GM12873 (cell line): ENCODE data around the gene RAI1.

Experiments
- CTCF ChIP-seq: IDR thresholded peaks from 2 replicates; pipeline ENCODE4 v1.5.1; 2012; ENCODE audit warnings: low read depth, mild to moderate bottlenecking, moderate library complexity, low read length, control low read depth; ENCODE audit not compliant: insufficient read depth; ENCODE audit errors: missing control alignments

Gene RAI1

DNA sequence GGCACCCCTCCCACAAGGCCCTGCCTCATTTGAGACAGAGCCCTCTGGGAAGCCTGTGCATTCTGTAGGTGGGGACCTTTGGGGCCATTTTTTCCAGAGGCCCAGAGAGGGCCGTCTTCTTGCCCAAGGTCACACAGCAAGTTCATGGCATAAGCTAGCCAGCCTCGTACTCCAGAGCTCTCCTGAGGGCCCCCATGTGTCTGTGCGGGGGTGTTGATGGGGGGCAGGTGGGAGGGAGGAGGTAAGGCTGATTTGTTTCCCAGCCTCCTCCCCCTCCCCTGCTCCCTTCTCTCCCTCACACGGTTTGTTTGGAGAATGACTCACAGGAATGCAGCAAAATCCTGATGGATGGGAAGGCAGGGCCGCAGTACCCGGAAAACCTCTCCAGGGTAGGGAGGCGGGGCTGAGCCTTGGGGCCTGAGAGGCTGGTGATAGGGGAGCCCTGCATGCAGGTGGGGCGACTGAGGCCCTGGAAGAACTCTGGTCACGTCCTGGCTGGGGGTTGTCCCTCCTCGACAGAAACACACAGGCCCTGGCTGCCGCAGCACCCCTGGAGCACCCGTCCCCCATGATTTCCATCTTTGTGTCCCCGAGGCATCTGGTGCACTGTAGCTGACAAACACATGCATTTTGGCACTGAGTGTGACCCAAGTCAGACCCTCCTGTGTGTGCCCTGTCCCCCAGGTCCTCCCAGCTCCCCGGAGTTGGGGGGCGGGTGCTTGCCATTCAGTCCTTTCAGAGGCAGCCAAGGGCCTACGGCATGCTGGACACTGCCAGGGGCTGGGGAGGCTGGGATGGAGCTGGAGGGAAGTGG, 29.7 kb downstream of the RAI1 start:
- no peak for TF ChIP-seq CTCF

GRCh38 chr17:17711641-17712162, 30.4 kb downstream of the RAI1 start:
- no peak for TF ChIP-seq CTCF

DNA sequence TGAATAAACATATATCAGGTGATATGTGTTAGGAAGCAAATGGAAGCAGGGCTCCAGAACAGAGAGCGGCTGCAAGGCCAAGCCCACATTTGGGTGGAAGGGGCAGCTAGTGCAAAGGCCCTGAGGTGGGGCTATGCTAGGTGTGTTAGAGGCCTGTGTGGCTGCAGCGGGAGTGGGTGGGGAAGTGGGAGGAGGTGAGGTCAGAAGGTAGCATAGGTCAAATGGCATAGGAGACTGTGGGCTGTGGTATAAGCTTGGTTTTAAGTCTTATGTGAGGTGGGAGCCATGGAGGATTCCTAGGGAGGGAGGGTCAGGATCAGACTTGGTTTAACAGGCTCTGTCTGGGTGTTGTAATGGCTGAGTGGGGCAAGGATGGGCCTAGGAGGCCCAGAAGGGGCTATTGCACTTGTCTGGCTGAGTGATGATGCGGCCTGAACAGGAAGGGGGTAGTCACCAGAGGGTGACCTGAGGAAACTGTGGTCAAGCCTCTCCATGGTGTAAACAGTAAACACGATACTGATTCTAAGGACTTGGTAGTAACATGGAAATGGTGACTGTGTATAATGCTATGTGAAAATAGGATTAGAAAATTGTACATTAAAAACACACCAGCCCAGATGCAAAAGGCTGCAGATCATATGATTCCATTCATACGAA, 31.1 kb downstream of the RAI1 start:
- TF ChIP-seq CTCF = no peak

DNA sequence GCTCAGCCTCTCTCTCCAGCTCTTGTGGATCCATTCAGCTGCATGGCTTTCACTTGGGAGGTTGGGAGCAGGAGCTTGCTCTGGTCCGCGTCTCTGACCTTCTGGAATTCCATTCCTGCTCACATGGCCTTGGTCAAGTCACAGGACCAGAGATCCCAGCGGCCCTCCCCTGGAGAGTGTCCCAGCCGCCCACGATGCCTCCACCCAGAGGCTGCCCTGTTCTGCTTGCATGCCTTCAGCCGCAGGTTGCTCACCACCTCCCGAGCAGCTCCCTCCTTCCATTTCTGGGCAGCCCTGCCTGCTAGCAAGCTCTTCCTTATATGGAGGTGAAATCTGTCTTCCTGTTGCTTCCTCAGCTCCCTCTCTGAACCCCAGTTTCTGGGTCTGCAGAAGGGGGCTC, 32.6 kb downstream of the RAI1 start:
- TF ChIP-seq CTCF = no peak

DNA sequence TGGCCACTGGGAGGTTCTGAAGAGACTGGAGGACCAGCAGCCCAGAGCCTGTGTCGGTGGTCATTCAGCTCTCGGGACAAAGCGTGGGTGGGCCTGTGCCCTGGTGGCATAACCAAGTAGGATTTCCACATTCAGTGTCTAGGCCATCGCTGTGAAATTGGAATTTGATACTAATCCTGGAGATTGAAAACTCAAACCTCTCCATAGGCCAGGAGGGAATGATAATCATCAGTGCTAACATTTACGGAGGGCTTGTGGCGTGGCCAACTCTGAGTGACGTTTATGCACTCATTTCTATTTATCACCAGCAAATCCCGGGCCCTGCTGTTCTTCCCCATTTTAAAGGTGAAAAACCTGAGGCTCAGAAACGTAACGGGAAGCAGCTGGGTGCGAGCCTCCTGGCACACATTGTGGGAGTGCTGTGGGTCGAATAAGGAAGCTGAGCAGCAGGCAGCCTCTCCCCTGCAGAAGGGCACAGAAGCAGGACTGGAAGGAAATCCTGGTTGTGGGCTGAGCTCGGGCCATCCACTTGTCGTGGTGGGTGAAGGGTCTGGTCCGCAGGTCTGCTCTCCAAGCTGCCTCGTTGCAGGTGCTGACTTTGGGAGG, 33.1 kb downstream of the RAI1 start:
- no peak for TF ChIP-seq CTCF

- TF ChIP-seq CTCF = no peak
Measured at GRCh38 chr17:17714879-17715278, 33.6 kb downstream of the RAI1 start.
